CD4-positive, alpha-beta T cell (primary cell): Measurements from ENCODE around the gene NUDT3. TPM values are rescaled to one million over a fixed set of nuclear protein-coding genes. Genes with fewer than 3 reads are reported as not detected.

Experiments
- ATAC-seq: fragments of 200-7000 bp; cut with Tn5 transposase; one replicate; pipeline ENCODE4 v1.10.0; 2022; ENCODE audit warnings: mild to moderate bottlenecking; ENCODE audit not compliant: poor library complexity
- CTCF ChIA-PET: fragments of 350-600 bp; sonication (Branson Sonifier 250); formaldehyde crosslinking; loops from one replicate; lab custom pipeline; 2021; ENCODE audit warnings: antibody characterized with exemption, inconsistent platforms; lab: Charles Lee
- POLR2A ChIA-PET: fragments of 350-600 bp; sonication (Branson Sonifier 250); formaldehyde crosslinking; loops from one replicate; lab custom pipeline; 2021; ENCODE audit warnings: antibody characterized with exemption, inconsistent platforms; lab: Charles Lee
- DNase-seq, 14 experiments: peaks; one replicate each; pipeline ENCODE4 v3.0.0-alpha.2; 2013 to 2020; ENCODE audit warnings: mixed read lengths in 2 of 14
- H3K27ac ChIP-seq, 2 donors: one replicate each; pipeline versions ENCODE4 v1.5.1 to v1.7.0; 2013; ENCODE audit warnings: low read length in 2 of 2, low read depth in 1 of 2, mild to moderate bottlenecking in 1 of 2
- H3K27me3 ChIP-seq, 2 experiments: 1 replicate in 1 of 2; 2 replicates in 1 of 2; pipeline versions ENCODE4 v1.6.1 to v1.7.0; 2013; ENCODE audit warnings: low read length in 2 of 2, control low read depth in 1 of 2, mild to moderate bottlenecking in 1 of 2, moderate library complexity in 1 of 2; ENCODE audit not compliant: insufficient read depth in 2 of 2, control insufficient read depth in 1 of 2
- H3K36me3 ChIP-seq: one replicate; pipeline ENCODE4 v1.6.1; 2013; ENCODE audit warnings: low read length, control low read depth; ENCODE audit not compliant: insufficient read depth
- H3K4me1 ChIP-seq: one replicate; pipeline ENCODE4 v1.6.1; 2013; ENCODE audit warnings: low read length, control low read depth; ENCODE audit not compliant: insufficient read depth
- H3K4me3 ChIP-seq: one replicate; pipeline ENCODE4 v1.5.1; 2013; ENCODE audit warnings: mild to moderate bottlenecking, low read length, moderate library complexity
- H3K9me3 ChIP-seq, 2 experiments: 1 replicate in 1 of 2; 2 replicates in 1 of 2; pipeline versions ENCODE4 v1.6.1 to v1.7.0; 2013; ENCODE audit warnings: low read length in 2 of 2, mild to moderate bottlenecking in 2 of 2, control low read depth in 1 of 2, moderate library complexity in 1 of 2; ENCODE audit not compliant: control insufficient read depth in 1 of 2, insufficient read depth in 1 of 2
- H3K27ac Mint-ChIP-seq: one replicate; pipeline ENCODE4 v1.8.0; 2020; ENCODE audit warnings: mixed read lengths
- H3K27me3 Mint-ChIP-seq: one replicate; pipeline ENCODE4 v1.8.0; 2021; ENCODE audit warnings: mixed read lengths
- H3K36me3 Mint-ChIP-seq: one replicate; pipeline ENCODE4 v1.8.0; 2021; ENCODE audit warnings: low read depth, mixed read lengths
- H3K4me1 Mint-ChIP-seq: one replicate; pipeline ENCODE4 v1.8.0; 2021; ENCODE audit warnings: low read depth, mixed read lengths
- H3K4me3 Mint-ChIP-seq: one replicate; pipeline ENCODE4 v1.8.0; 2020; ENCODE audit warnings: mild to moderate bottlenecking, mixed read lengths
- H3K9me3 Mint-ChIP-seq: one replicate; pipeline ENCODE4 v1.8.0; 2020; ENCODE audit warnings: mixed read lengths
- CTCF ChIP-seq: fragments of 200-600 bp; IDR thresholded peaks from one replicate; pipeline ENCODE4 v1.8.0; 2022; ENCODE audit warnings: antibody characterized with exemption, mild to moderate bottlenecking
- intact Hi-C, 2 experiments: fragments of 100-400 bp; cut with DNase I in 1 of 2; cut with micrococcal nuclease in 1 of 2; formaldehyde crosslinking; loops; one replicate each; pipeline versions ENCODE4 v1.15.1 to v1.9.0; 2023 to 2025; cut with DNase I, micrococcal nuclease
- total RNA-seq, 174 experiments: library from RNA in 2 of 174; stranded (reverse) in 2 of 174; gene quantifications; one replicate each; pipeline ENCODE4 v1.2.3 and lab custom pipeline; 2021 to 2026

NUDT3 gene
- total RNA-seq, 2 experiments from 2014 or later: 14.8 to 15.0 TPM

DNA sequence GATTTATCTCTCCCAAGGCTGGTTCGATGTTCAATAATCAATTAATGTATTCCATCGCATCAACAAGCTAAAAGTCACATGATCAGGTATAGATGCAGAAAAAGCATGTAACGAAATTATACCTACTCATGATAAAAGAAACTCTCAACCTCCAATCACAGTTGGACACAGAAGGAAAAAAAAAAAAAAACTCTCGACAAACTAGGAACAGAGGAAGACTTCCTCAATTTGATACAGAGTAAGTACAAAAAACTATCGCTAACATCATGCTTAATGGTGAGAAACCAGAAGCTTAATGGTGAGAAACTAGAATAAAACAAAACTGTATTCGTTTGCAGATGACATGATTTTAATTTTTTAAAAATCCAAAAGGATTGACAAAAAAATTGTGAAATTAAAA lies 81.7 kb downstream of the NUDT3 start:
- POLR2A ChIA-PET: no interaction called here
- DNase-seq (no peak), ATAC-seq (no peak)
- no peak for TF ChIP-seq CTCF
- Mint-ChIP-seq H3K27me3 (no peaks in the 10 kb centered on the region), H3K4me1 (peaks cover 31% of the 10 kb centered on the region), H3K27ac (no peak overlapping the region), H3K9me3 (no peaks in the 10 kb centered on the region), H3K36me3 (no peaks in the 10 kb centered on the region), H3K4me3 (no peak overlapping the region)
- H3K4me1 ChIP-seq: peaks cover 1% of the 10 kb centered on the region
- no peaks in the 10 kb centered on the region for H3K9me3 ChIP-seq
- H3K4me3 ChIP-seq: no peak overlapping the region
- H3K27ac ChIP-seq: no peak overlapping the region
- intact Hi-C loops: no loop called here
- no peaks in the 10 kb centered on the region for H3K36me3 ChIP-seq
- CTCF ChIA-PET: no interaction called here
- no peaks in the 10 kb centered on the region for H3K27me3 ChIP-seq

- CTCF ChIA-PET: interaction anchor here (1.7 kb wide), 1 partner anchor 9 kb away, joined by 7 read pairs; no protein-coding TSS in a partner anchor
- H3K9me3 ChIP-seq: no peaks in the 10 kb centered on the region
- H3K4me1 Mint-ChIP-seq: peaks cover 17% of the 10 kb centered on the region
- no peak overlapping the region for H3K27ac Mint-ChIP-seq
- no peaks in the 10 kb centered on the region for H3K36me3 Mint-ChIP-seq
- POLR2A ChIA-PET: no interaction called here
- no peak for ATAC-seq
- H3K9me3 Mint-ChIP-seq: no peaks in the 10 kb centered on the region
- H3K4me3 ChIP-seq: no peak overlapping the region
- H3K36me3 ChIP-seq: no peaks in the 10 kb centered on the region
- intact Hi-C loops: no loop called here
- H3K27me3 Mint-ChIP-seq: no peaks in the 10 kb centered on the region
- no peak for TF ChIP-seq CTCF
- H3K27me3 ChIP-seq: no peaks in the 10 kb centered on the region
- no peak for DNase-seq
- H3K4me1 ChIP-seq: no peaks in the 10 kb centered on the region
- H3K4me3 Mint-ChIP-seq: no peak overlapping the region
- H3K27ac ChIP-seq: no peak overlapping the region
Observed at GRCh38 chr6:34308483-34308882, 84.0 kb downstream of the NUDT3 start.

GRCh38 chr6:34305982-34306708 lies 86.3 kb downstream of the NUDT3 start:
- Histone ChIP-seq H3K4me1 (no peaks in the 10 kb centered on the region), H3K27ac (no peak overlapping the region), H3K4me3 (no peak overlapping the region), H3K27me3 (no peaks in the 10 kb centered on the region), H3K9me3 (no peaks in the 10 kb centered on the region), H3K36me3 (no peaks in the 10 kb centered on the region)
- no peak for ATAC-seq
- no peaks in the 10 kb centered on the region for H3K27me3 Mint-ChIP-seq
- H3K36me3 Mint-ChIP-seq: no peaks in the 10 kb centered on the region
- peaks cover 12% of the 10 kb centered on the region for H3K4me1 Mint-ChIP-seq
- DNase-seq: no peak
- no peak overlapping the region for H3K4me3 Mint-ChIP-seq
- H3K27ac Mint-ChIP-seq: no peak overlapping the region
- H3K9me3 Mint-ChIP-seq: no peaks in the 10 kb centered on the region
- intact Hi-C loops: no loop called here
- no peak for TF ChIP-seq CTCF
- POLR2A ChIA-PET: no interaction called here
- CTCF ChIA-PET: interaction anchor here (0.7 to 1.2 kb wide), 3 partner anchors 9 to 143 kb away, joined by 3 to 4 read pairs (median 3); no protein-coding TSS in a partner anchor
